NCI-H2171 treated with DMSO at 0.1 percent for 48 hours (cell line): ENCODE results near the gene PPL.
"Not testable (repeated sequence)": the region's sequence is repeated elsewhere in the genome, so short reads cannot be mapped to it uniquely, and the experiment has no call there.

Experiments used
- DNase-seq: peaks from one replicate; lab custom pipeline; 2025; lab: John Stamatoyannopoulos, UW

Gene PPL

GRCh38 chr16:4934591-4934990 is 2.4 kb downstream of the PPL start:
- no peak for DNase-seq

GRCh38 chr16:4933871-4934395 is 3.0 kb downstream of the PPL start:
- DNase-seq, result no peak

GRCh38 chr16:4933433-4933832 is 3.5 kb downstream of the PPL start:
- DNase-seq, result no peak

GRCh38 chr16:4931381-4931780 is 5.6 kb downstream of the PPL start:
- no peak for DNase-seq

- not testable (repeated sequence) for DNase-seq
These were observed 7.3 kb downstream of the PPL start for GRCh38 chr16:4929619-4930018.

GRCh38 chr16:4928227-4928626 is 8.7 kb downstream of the PPL start:
- no peak for DNase-seq

- no peak for DNase-seq
These were observed 9.3 kb downstream of the PPL start for GRCh38 chr16:4927661-4928060.

GRCh38 chr16:4926928-4927327 is 10.0 kb downstream of the PPL start:
- DNase-seq, result no peak

- DNase-seq, result no peak
These were observed 11.2 kb downstream of the PPL start for GRCh38 chr16:4925791-4926190.

GRCh38 chr16:4925293-4925607 is 11.7 kb downstream of the PPL start:
- no peak for DNase-seq

- no peak for DNase-seq
These were observed 12.2 kb downstream of the PPL start for GRCh38 chr16:4924593-4925292.

GRCh38 chr16:4923853-4924252 is 13.1 kb downstream of the PPL start:
- DNase-seq, result peak; percentile 39

GRCh38 chr16:4922721-4923342 is 14.1 kb downstream of the PPL start:
- peak; percentile 60 for DNase-seq

GRCh38 chr16:4920826-4921225 is 16.1 kb downstream of the PPL start:
- DNase-seq, result no peak

- DNase-seq, result no peak
These were observed 18.1 kb downstream of the PPL start for GRCh38 chr16:4918781-4919251.

- no peak for DNase-seq
These were observed 19.8 kb downstream of the PPL start for GRCh38 chr16:4917117-4917516.

- no peak for DNase-seq
These were observed 21.7 kb downstream of the PPL start for GRCh38 chr16:4915226-4915761.

GRCh38 chr16:4914528-4915225 is 22.3 kb downstream of the PPL start:
- no peak for DNase-seq

GRCh38 chr16:4913774-4914525 is 23.0 kb downstream of the PPL start:
- no peak for DNase-seq

GRCh38 chr16:4913130-4913773 is 23.7 kb downstream of the PPL start:
- no peak for DNase-seq

- DNase-seq, result no peak
These were observed 25.0 kb downstream of the PPL start for GRCh38 chr16:4911970-4912386.

GRCh38 chr16:4910828-4911227 is 26.1 kb downstream of the PPL start:
- DNase-seq, result no peak
